KMS-11 (cell line): ENCODE results near the gene CDK6.

Experiments used
- H2AFZ ChIP-seq: fragments of 200-600 bp; sonication (generic); 2 replicates; pipeline ENCODE4 v1.6.1; 2016; ENCODE audit warnings: antibody characterized with exemption, mixed run types, low read depth
- H3K27ac ChIP-seq: fragments of 200-600 bp; sonication (generic); 2 replicates; pipeline ENCODE4 v1.6.1; 2016; ENCODE audit warnings: mild to moderate bottlenecking, mixed run types
- H3K27me3 ChIP-seq: fragments of 200-600 bp; sonication (generic); 2 replicates; pipeline ENCODE4 v1.6.1; 2017; ENCODE audit warnings: mild to moderate bottlenecking, low read depth, mixed run types, moderate library complexity; ENCODE audit not compliant: insufficient read depth
- H3K36me3 ChIP-seq: fragments of 200-600 bp; sonication (generic); 2 replicates; pipeline ENCODE4 v1.6.1; 2017; ENCODE audit warnings: mild to moderate bottlenecking, mixed run types; ENCODE audit not compliant: insufficient read depth
- H3K4me1 ChIP-seq: fragments of 200-600 bp; sonication (generic); 2 replicates; pipeline ENCODE4 v1.6.1; 2016; ENCODE audit warnings: mild to moderate bottlenecking, low read depth, mixed run types; ENCODE audit not compliant: poor library complexity, severe bottlenecking
- H3K4me2 ChIP-seq: fragments of 200-600 bp; sonication (generic); 2 replicates; pipeline ENCODE4 v1.7.0; 2016; ENCODE audit warnings: mild to moderate bottlenecking, mixed run types
- H3K4me3 ChIP-seq: fragments of 200-600 bp; sonication (generic); IDR thresholded peaks from 2 replicates; pipeline ENCODE4 v1.6.1; 2017; ENCODE audit warnings: low read depth, low read length, mixed read lengths; ENCODE audit not compliant: insufficient read depth
- H3K79me2 ChIP-seq: fragments of 200-600 bp; sonication (generic); 2 replicates; pipeline ENCODE4 v1.6.1; 2016; ENCODE audit warnings: low read depth, mixed run types; ENCODE audit not compliant: insufficient read depth
- H3K9ac ChIP-seq: fragments of 200-600 bp; sonication (generic); 2 replicates; pipeline ENCODE4 v1.6.1; 2016; ENCODE audit warnings: mild to moderate bottlenecking, mixed run types
- H4K20me1 ChIP-seq: fragments of 200-600 bp; sonication (generic); 2 replicates; pipeline ENCODE4 v1.6.1; 2016; ENCODE audit warnings: mild to moderate bottlenecking, mixed run types; ENCODE audit not compliant: insufficient read depth
- TF ChIP-seq, protein P1 (sequence below): fragments of 200-600 bp; sonication (generic); conservative IDR thresholded peaks from 2 replicates; pipeline ENCODE4 v1.6.1; 2017; ENCODE audit warnings: low read depth, mild to moderate bottlenecking, antibody characterized with exemption, low read length, moderate library complexity, mixed read lengths

The CDK6 gene

DNA sequence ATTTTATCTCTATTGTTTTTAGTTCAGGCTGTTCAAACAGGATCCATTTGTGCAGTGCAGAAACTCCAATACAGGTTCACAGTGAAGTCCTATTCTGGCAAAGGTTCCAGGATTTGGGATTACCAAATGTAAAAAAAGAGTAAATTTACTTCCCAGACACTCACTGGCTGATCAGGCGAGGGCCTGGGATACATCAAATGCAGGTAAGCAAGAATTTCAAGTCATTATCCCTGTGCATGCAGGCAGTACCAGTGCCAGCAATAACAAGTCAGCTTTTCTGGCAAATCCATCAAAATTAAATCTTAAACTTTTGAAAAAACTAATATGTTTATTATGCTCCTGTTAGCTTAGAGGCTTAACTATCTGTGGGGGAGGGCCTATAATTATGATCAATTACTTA lies 6.3 kb downstream of the CDK6 start:
- Histone ChIP-seq H3K27me3 (no peaks in the 10 kb centered on the region), H3K79me2 (peaks cover 100% of the 10 kb centered on the region), H3K27ac (peak overlapping the region; percentile 93; the same call in 1 of the 2 replicates), H3K36me3 (peaks cover 20% of the 10 kb centered on the region; the same call in 1 of the 2 replicates), H3K9ac (peak overlapping the region; percentile 12; the same call in 1 of the 2 replicates), H3K4me3 (no peak overlapping the region), H3K4me1 (peaks cover 70% of the 10 kb centered on the region), H4K20me1 (peaks cover 30% of the 10 kb centered on the region; the same call in 1 of the 2 replicates), H3K4me2 (peak overlapping the region; percentile 89), H2AFZ (no peak overlapping the region)
- TF ChIP-seq, protein P1, sequence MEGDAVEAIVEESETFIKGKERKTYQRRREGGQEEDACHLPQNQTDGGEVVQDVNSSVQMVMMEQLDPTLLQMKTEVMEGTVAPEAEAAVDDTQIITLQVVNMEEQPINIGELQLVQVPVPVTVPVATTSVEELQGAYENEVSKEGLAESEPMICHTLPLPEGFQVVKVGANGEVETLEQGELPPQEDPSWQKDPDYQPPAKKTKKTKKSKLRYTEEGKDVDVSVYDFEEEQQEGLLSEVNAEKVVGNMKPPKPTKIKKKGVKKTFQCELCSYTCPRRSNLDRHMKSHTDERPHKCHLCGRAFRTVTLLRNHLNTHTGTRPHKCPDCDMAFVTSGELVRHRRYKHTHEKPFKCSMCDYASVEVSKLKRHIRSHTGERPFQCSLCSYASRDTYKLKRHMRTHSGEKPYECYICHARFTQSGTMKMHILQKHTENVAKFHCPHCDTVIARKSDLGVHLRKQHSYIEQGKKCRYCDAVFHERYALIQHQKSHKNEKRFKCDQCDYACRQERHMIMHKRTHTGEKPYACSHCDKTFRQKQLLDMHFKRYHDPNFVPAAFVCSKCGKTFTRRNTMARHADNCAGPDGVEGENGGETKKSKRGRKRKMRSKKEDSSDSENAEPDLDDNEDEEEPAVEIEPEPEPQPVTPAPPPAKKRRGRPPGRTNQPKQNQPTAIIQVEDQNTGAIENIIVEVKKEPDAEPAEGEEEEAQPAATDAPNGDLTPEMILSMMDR: no peak

- H3K27ac ChIP-seq: peak overlapping the region; percentile 9; the same call in 1 of the 2 replicates
- peaks cover 100% of the 10 kb centered on the region for H3K79me2 ChIP-seq
- no peaks in the 10 kb centered on the region for H3K27me3 ChIP-seq
- peaks cover 94% of the 10 kb centered on the region for H3K4me1 ChIP-seq
- no peak overlapping the region for H3K9ac ChIP-seq
- H3K4me2 ChIP-seq: peak overlapping the region; percentile 26; the same call in 1 of the 2 replicates
- peaks cover 18% of the 10 kb centered on the region; the same call in 1 of the 2 replicates for H3K36me3 ChIP-seq
- no peak overlapping the region for H3K4me3 ChIP-seq
- H2AFZ ChIP-seq: no peak overlapping the region
- TF ChIP-seq, protein P1: no peak
- H4K20me1 ChIP-seq: peaks cover 46% of the 10 kb centered on the region
These were observed 8.8 kb downstream of the CDK6 start for GRCh38 chr7:92827464-92828120.

GRCh38 chr7:92826258-92826938 lies 10.0 kb downstream of the CDK6 start:
- peaks cover 7% of the 10 kb centered on the region; the same call in 1 of the 2 replicates for H3K36me3 ChIP-seq
- peak overlapping the region; percentile 26; the same call in 1 of the 2 replicates for H3K4me2 ChIP-seq
- H3K27ac ChIP-seq: no peak overlapping the region; the same call in 1 of the 2 replicates
- TF ChIP-seq, protein P1: no peak
- H3K27me3 ChIP-seq: no peaks in the 10 kb centered on the region
- peaks cover 46% of the 10 kb centered on the region for H4K20me1 ChIP-seq
- H3K9ac ChIP-seq: no peak overlapping the region
- no peak overlapping the region for H2AFZ ChIP-seq
- peaks cover 100% of the 10 kb centered on the region for H3K4me1 ChIP-seq
- peaks cover 100% of the 10 kb centered on the region for H3K79me2 ChIP-seq
- no peak overlapping the region for H3K4me3 ChIP-seq

DNA sequence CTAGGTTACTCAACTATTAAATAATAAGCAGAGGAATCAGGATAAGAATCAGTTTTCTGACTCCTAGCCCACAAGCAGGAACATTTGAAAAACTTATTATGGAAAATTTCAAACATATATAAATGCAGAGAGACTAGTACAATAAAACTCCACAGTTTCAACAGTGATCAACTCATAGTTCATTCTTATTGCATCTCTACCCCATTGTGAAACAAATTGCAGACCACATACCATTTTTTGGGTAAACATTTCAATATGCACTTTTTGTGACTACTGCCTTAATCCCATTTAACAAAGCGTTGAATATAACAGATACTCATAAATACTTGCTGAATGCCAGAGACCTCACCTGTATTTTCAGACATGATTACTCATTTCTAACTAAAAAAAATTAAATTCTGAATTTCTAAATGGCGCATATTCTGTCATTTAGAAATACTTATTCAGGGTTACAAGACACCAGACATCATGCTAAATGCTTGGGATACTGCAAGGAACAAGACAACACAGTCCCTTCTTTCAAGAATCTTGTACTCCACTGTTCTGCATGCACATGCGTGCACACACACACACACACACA lies 11.4 kb downstream of the CDK6 start:
- Histone ChIP-seq H3K4me1 (peaks cover 100% of the 10 kb centered on the region), H3K9ac (no peak overlapping the region), H3K27ac (peak overlapping the region; percentile 38; the same call in 1 of the 2 replicates), H3K4me3 (no peak overlapping the region), H3K27me3 (no peaks in the 10 kb centered on the region), H4K20me1 (peaks cover 45% of the 10 kb centered on the region), H3K4me2 (peak overlapping the region; percentile 26), H2AFZ (no peak overlapping the region), H3K79me2 (peaks cover 100% of the 10 kb centered on the region), H3K36me3 (peaks cover 7% of the 10 kb centered on the region; the same call in 1 of the 2 replicates)
- TF ChIP-seq, protein P1: no peak
